A673 (cell line): ENCODE data around the gene SRRM2. TPM values are rescaled to one million over a fixed set of nuclear protein-coding genes. Genes with fewer than 3 reads are reported as not detected.

Experiments
- BruUV-seq: library from RNA; stranded (reverse); fragments of 400-500 nt; replicated peaks from 2 replicates; lab custom pipeline; 2021; lab: Mats Ljungman, UMichigan
- CTCF ChIA-PET: fragments of 300-600 bp; sonication (Branson Sonifier 250); formaldehyde crosslinking; loops from one replicate; lab custom pipeline; 2022; ENCODE audit warnings: antibody characterized with exemption; lab: Charles Lee
- POLR2A ChIA-PET: fragments of 300-600 bp; sonication (Branson Sonifier 250); formaldehyde crosslinking; loops from one replicate; lab custom pipeline; 2022; ENCODE audit warnings: antibody characterized with exemption; ENCODE audit not compliant: low non-redundant PET; lab: Charles Lee
- DNase-seq: peaks from one replicate; pipeline ENCODE4 v3.0.0-alpha.2; 2015; ENCODE audit warnings: low spot score
- H3K27ac ChIP-seq: fragments of 200-600 bp; sonication (generic); 2 replicates; pipeline ENCODE4 v1.5.1; 2016; ENCODE audit warnings: mixed run types, low read depth, mild to moderate bottlenecking, mixed read lengths, antibody characterized with exemption, low read length; ENCODE audit not compliant: poor library complexity, severe bottlenecking
- H3K27me3 ChIP-seq: fragments of 200-600 bp; sonication (generic); replicated peaks from 2 replicates; pipeline ENCODE4 v1.6.1; 2017; ENCODE audit warnings: mixed run types, low read depth, mild to moderate bottlenecking, mixed read lengths, antibody characterized with exemption, low read length; ENCODE audit not compliant: insufficient read depth, poor library complexity
- H3K36me3 ChIP-seq: fragments of 200-600 bp; sonication (generic); 2 replicates; pipeline ENCODE4 v1.6.1; 2016; ENCODE audit warnings: mixed run types, mild to moderate bottlenecking, mixed read lengths, antibody characterized with exemption, low read length; ENCODE audit not compliant: insufficient read depth, poor library complexity, severe bottlenecking
- H3K4me1 ChIP-seq: fragments of 200-600 bp; sonication (generic); 2 replicates; pipeline ENCODE4 v1.6.1; 2017; ENCODE audit warnings: mixed run types, mild to moderate bottlenecking, mixed read lengths, antibody characterized with exemption, low read length; ENCODE audit not compliant: insufficient read depth, poor library complexity, severe bottlenecking
- H3K4me3 ChIP-seq: fragments of 200-600 bp; sonication (generic); 2 replicates; pipeline ENCODE4 v1.5.1; 2016; ENCODE audit warnings: low read depth, mixed run types, mild to moderate bottlenecking, mixed read lengths, low read length; ENCODE audit not compliant: poor library complexity, severe bottlenecking
- H3K9me3 ChIP-seq: fragments of 200-600 bp; sonication (generic); 2 replicates; pipeline ENCODE4 v1.6.1; 2016; ENCODE audit warnings: mixed run types, low read depth, mild to moderate bottlenecking, mixed read lengths, antibody characterized with exemption, low read length; ENCODE audit not compliant: poor library complexity, severe bottlenecking
- CTCF ChIP-seq: fragments of 300-800, 200-600 bp; sonication (generic); conservative IDR thresholded peaks from 2 replicates; pipeline ENCODE4 v1.5.1; 2017; ENCODE audit warnings: low read depth, mild to moderate bottlenecking, antibody characterized with exemption, low read length, moderate library complexity, mixed read lengths
- EZH2 ChIP-seq: fragments of 200-600 bp; sonication (generic); IDR thresholded peaks from 2 replicates; pipeline ENCODE4 v1.6.1; 2017; ENCODE audit warnings: borderline replicate concordance, low read depth, mild to moderate bottlenecking, mixed read lengths, antibody characterized with exemption, low read length; ENCODE audit not compliant: poor library complexity, severe bottlenecking
- intact Hi-C: fragments of 100-400 bp; cut with micrococcal nuclease; formaldehyde crosslinking; loops from one replicate; pipeline ENCODE4 v1.10.0; 2022; ENCODE audit not compliant: unreplicated experiment
- total RNA-seq: library from RNA; stranded (reverse); gene quantifications from 2 replicates; pipeline ENCODE4 v1.2.3, GENCODE V29; 2021

Gene SRRM2
- total RNA-seq, 1 experiment from 2014 or later = 642 TPM

GRCh38 chr16:2708290-2708639 lies 44.2 kb upstream of the SRRM2 start:
- Histone ChIP-seq H3K27me3 (no peaks in the 10 kb centered on the region), H3K4me3 (no peak overlapping the region), H3K9me3 (no peaks in the 10 kb centered on the region), H3K36me3 (peaks cover 14% of the 10 kb centered on the region), H3K4me1 (no peaks in the 10 kb centered on the region), H3K27ac (no peak overlapping the region)
- TF ChIP-seq EZH2 (no peak), CTCF (no peak)
- DNase-seq = no peak
- CTCF ChIA-PET = no interaction called here
- POLR2A ChIA-PET = no interaction called here
- BruUV-seq = TSS peak; percentile 31
- intact Hi-C loops = no loop called here

GRCh38 chr16:2708955-2709587 lies 43.4 kb upstream of the SRRM2 start:
- no peak overlapping the region for H3K4me3 ChIP-seq
- no peaks in the 10 kb centered on the region for H3K27me3 ChIP-seq
- peaks cover 14% of the 10 kb centered on the region for H3K36me3 ChIP-seq
- BruUV-seq = no TSS peak
- CTCF ChIA-PET = no interaction called here
- H3K9me3 ChIP-seq = no peaks in the 10 kb centered on the region
- POLR2A ChIA-PET = interaction anchor here (0.7 kb wide), 1 partner anchor 610 kb away, joined by 4 read pairs; no protein-coding TSS in a partner anchor
- no peaks in the 10 kb centered on the region for H3K4me1 ChIP-seq
- H3K27ac ChIP-seq = no peak overlapping the region
- TF ChIP-seq CTCF = no peak
- TF ChIP-seq EZH2 = no peak
- DNase-seq = no peak
- intact Hi-C loops = no loop called here

- TF ChIP-seq CTCF = no peak
- Histone ChIP-seq H3K27ac (no peak overlapping the region), H3K4me1 (no peaks in the 10 kb centered on the region), H3K4me3 (no peak overlapping the region), H3K36me3 (peaks cover 14% of the 10 kb centered on the region), H3K27me3 (no peaks in the 10 kb centered on the region), H3K9me3 (no peaks in the 10 kb centered on the region)
- ChIA-PET POLR2A (interaction anchor here (0.7 kb wide), 1 partner anchor 610 kb away, joined by 4 read pairs; no protein-coding TSS in a partner anchor), CTCF (no interaction called here)
- no TSS peak for BruUV-seq
- intact Hi-C loops = no loop called here
- no peak for DNase-seq
These were observed 42.9 kb upstream of the SRRM2 start for GRCh38 chr16:2709588-2709984.
